ENCODE results near the gene LRCH1. TPM values are rescaled to one million over a fixed set of nuclear protein-coding genes. Genes with fewer than 3 reads are reported as not detected.

The LRCH1 gene
- polyA plus RNA-seq, 1 donor (not counting 4 experiments of a cell fraction or from before 2014, with no cell fraction given) = 16.2 TPM

GRCh38 chr13:46521486-46521885 is 31.5 kb upstream of the LRCH1 start:
- Histone ChIP-seq H3K79me2 (ENCODE audit: control insufficient read depth, insufficient read depth, low read length) (no peaks in the 10 kb centered on the region), H3K9ac (ENCODE audit: control insufficient read depth, extremely low read depth, insufficient read depth, low read length) (no peak overlapping the region), H3K4me2 (ENCODE audit: control insufficient read depth, extremely low read depth, insufficient read depth, low read depth, low read length) (no peak overlapping the region), H4K20me1 (ENCODE audit: control insufficient read depth, extremely low read depth, insufficient read depth, low read length) (no peaks in the 10 kb centered on the region), H3K36me3 (ENCODE audit: control insufficient read depth in 2 of 2, extremely low read depth in 1 of 2, insufficient read depth in 2 of 2, low read length in 2 of 2) (no peaks in the 10 kb centered on the region), H3K27me3 (ENCODE audit: control insufficient read depth, extremely low read depth, insufficient read depth, low read length) (peaks cover 15% of the 10 kb centered on the region), H3K4me1 (ENCODE audit: control insufficient read depth, extremely low read depth, insufficient read depth, low read length) (no peaks in the 10 kb centered on the region), H3K9me1 (ENCODE audit: control insufficient read depth, extremely low read depth, insufficient read depth, low read length) (no peaks in the 10 kb centered on the region), H3K9me3 (ENCODE audit: control insufficient read depth, low read depth, low read length) (no peaks in the 10 kb centered on the region), H2AFZ (ENCODE audit: control insufficient read depth, low read length) (no peak overlapping the region), H3K27ac (ENCODE audit: control insufficient read depth, insufficient read depth, low read length) (no peak overlapping the region), H3K4me3 (ENCODE audit: control insufficient read depth in 2 of 3, extremely low read depth in 1 of 3, insufficient read depth in 2 of 3, low read depth in 1 of 3, low read length in 3 of 3) (no peak overlapping the region)
- no peak for FAIRE-seq
- no peak for DNase-seq (ENCODE audit: low read depth, low spot score)
- dilution Hi-C loops (cut with MboI; ENCODE audit: extremely low pct_ligation_motif_present, low sequenced_read_pairs) = no loop called here
- TF ChIP-seq EZH2 (IDR thresholded peaks at IDR 0.05; ENCODE audit: low read length) (no peak), CTCF (optimal IDR thresholded peaks at IDR 0.05 in 1 of 3, IDR thresholded peaks at IDR 0.05 in 1 of 3, conservative IDR thresholded peaks at IDR 0.05 in 1 of 3; ENCODE audit: extremely low read depth in 1 of 3, insufficient read depth in 2 of 3, low read length in 3 of 3) (no peak)

GRCh38 chr13:46521921-46522747 is 30.8 kb upstream of the LRCH1 start:
- no peak overlapping the region for H3K9ac ChIP-seq (ENCODE audit: control insufficient read depth, extremely low read depth, insufficient read depth, low read length)
- H3K79me2 ChIP-seq (ENCODE audit: control insufficient read depth, insufficient read depth, low read length) = no peaks in the 10 kb centered on the region
- no peaks in the 10 kb centered on the region for H3K4me1 ChIP-seq (ENCODE audit: control insufficient read depth, extremely low read depth, insufficient read depth, low read length)
- no peaks in the 10 kb centered on the region for H4K20me1 ChIP-seq (ENCODE audit: control insufficient read depth, extremely low read depth, insufficient read depth, low read length)
- no peak overlapping the region for H3K4me2 ChIP-seq (ENCODE audit: control insufficient read depth, extremely low read depth, insufficient read depth, low read depth, low read length)
- H2AFZ ChIP-seq (ENCODE audit: control insufficient read depth, low read length) = no peak overlapping the region
- DNase-seq (ENCODE audit: low read depth, low spot score) (no peak), FAIRE-seq (no peak)
- no peaks in the 10 kb centered on the region for H3K36me3 ChIP-seq (ENCODE audit: control insufficient read depth in 2 of 2, extremely low read depth in 1 of 2, insufficient read depth in 2 of 2, low read length in 2 of 2)
- H3K27ac ChIP-seq (ENCODE audit: control insufficient read depth, insufficient read depth, low read length) = no peak overlapping the region
- TF ChIP-seq CTCF (optimal IDR thresholded peaks at IDR 0.05 in 1 of 3, IDR thresholded peaks at IDR 0.05 in 1 of 3, conservative IDR thresholded peaks at IDR 0.05 in 1 of 3; ENCODE audit: extremely low read depth in 1 of 3, insufficient read depth in 2 of 3, low read length in 3 of 3) = no peak
- no peak for TF ChIP-seq EZH2 (IDR thresholded peaks at IDR 0.05; ENCODE audit: low read length)
- dilution Hi-C loops (cut with MboI; ENCODE audit: extremely low pct_ligation_motif_present, low sequenced_read_pairs) = no loop called here
- H3K9me1 ChIP-seq (ENCODE audit: control insufficient read depth, extremely low read depth, insufficient read depth, low read length) = no peaks in the 10 kb centered on the region
- H3K4me3 ChIP-seq (ENCODE audit: control insufficient read depth in 2 of 3, extremely low read depth in 1 of 3, insufficient read depth in 2 of 3, low read depth in 1 of 3, low read length in 3 of 3) = no peak overlapping the region
- H3K9me3 ChIP-seq (ENCODE audit: control insufficient read depth, low read depth, low read length) = no peaks in the 10 kb centered on the region
- peaks cover 16% of the 10 kb centered on the region for H3K27me3 ChIP-seq (ENCODE audit: control insufficient read depth, extremely low read depth, insufficient read depth, low read length)
